ENCODE results near the gene RELL1.

DNA sequence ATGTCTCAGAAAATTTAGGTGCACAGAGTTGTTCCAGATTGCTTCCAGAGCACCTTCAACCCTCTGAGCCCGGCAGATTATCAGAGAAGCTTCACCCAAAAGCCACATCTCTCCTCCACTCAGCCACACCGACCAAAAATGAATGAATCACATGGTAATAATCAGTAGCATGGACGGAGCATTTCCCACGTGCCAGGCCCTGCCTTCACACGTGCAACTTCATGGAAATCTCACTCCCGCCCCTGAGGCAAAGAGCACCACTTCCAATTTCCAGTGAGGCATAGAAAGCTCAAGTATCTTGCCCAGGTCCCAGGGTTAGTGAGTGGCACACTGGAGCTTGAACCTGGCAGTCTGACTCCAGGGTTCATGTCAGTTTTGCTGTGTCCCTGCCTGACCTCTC lies 56.5 kb downstream of the RELL1 start:
- TF ChIP-seq EP300 (conservative IDR thresholded peaks at IDR 0.05; ENCODE audit: poor library complexity, severe bottlenecking) (no peak), TAF1 (IDR thresholded peaks at IDR 0.05; ENCODE audit: low read depth) (no peak), EZH2 (IDR thresholded peaks at IDR 0.05; ENCODE audit: borderline replicate concordance, insufficient read depth, low read length, poor library complexity, severe bottlenecking) (no peak), RAD21 (conservative IDR thresholded peaks at IDR 0.05) (no peak), MXI1 (conservative IDR thresholded peaks at IDR 0.05; ENCODE audit: poor library complexity, severe bottlenecking) (no peak), POLR2AphosphoS5 (IDR thresholded peaks at IDR 0.05) (no peak), SMC3 (conservative IDR thresholded peaks at IDR 0.05; ENCODE audit: poor library complexity) (no peak)
- TF ChIP-seq, protein P1, sequence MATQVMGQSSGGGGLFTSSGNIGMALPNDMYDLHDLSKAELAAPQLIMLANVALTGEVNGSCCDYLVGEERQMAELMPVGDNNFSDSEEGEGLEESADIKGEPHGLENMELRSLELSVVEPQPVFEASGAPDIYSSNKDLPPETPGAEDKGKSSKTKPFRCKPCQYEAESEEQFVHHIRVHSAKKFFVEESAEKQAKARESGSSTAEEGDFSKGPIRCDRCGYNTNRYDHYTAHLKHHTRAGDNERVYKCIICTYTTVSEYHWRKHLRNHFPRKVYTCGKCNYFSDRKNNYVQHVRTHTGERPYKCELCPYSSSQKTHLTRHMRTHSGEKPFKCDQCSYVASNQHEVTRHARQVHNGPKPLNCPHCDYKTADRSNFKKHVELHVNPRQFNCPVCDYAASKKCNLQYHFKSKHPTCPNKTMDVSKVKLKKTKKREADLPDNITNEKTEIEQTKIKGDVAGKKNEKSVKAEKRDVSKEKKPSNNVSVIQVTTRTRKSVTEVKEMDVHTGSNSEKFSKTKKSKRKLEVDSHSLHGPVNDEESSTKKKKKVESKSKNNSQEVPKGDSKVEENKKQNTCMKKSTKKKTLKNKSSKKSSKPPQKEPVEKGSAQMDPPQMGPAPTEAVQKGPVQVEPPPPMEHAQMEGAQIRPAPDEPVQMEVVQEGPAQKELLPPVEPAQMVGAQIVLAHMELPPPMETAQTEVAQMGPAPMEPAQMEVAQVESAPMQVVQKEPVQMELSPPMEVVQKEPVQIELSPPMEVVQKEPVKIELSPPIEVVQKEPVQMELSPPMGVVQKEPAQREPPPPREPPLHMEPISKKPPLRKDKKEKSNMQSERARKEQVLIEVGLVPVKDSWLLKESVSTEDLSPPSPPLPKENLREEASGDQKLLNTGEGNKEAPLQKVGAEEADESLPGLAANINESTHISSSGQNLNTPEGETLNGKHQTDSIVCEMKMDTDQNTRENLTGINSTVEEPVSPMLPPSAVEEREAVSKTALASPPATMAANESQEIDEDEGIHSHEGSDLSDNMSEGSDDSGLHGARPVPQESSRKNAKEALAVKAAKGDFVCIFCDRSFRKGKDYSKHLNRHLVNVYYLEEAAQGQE (IDR thresholded peaks at IDR 0.05; ENCODE audit: borderline replicate concordance): no peak
- TF ChIP-seq, protein P2, sequence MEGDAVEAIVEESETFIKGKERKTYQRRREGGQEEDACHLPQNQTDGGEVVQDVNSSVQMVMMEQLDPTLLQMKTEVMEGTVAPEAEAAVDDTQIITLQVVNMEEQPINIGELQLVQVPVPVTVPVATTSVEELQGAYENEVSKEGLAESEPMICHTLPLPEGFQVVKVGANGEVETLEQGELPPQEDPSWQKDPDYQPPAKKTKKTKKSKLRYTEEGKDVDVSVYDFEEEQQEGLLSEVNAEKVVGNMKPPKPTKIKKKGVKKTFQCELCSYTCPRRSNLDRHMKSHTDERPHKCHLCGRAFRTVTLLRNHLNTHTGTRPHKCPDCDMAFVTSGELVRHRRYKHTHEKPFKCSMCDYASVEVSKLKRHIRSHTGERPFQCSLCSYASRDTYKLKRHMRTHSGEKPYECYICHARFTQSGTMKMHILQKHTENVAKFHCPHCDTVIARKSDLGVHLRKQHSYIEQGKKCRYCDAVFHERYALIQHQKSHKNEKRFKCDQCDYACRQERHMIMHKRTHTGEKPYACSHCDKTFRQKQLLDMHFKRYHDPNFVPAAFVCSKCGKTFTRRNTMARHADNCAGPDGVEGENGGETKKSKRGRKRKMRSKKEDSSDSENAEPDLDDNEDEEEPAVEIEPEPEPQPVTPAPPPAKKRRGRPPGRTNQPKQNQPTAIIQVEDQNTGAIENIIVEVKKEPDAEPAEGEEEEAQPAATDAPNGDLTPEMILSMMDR (IDR thresholded peaks at IDR 0.05; ENCODE audit: poor library complexity, severe bottlenecking): no peak

Measured in neural cell (in vitro differentiated cells).